ENCODE data around the gene ZNF708.
"Not testable (repeated sequence)": the region's sequence is repeated elsewhere in the genome, so short reads cannot be mapped to it uniquely, and the experiment has no call there.

Gene ZNF708

GRCh38 chr19:21308773-21309172 lies 20.4 kb downstream of the ZNF708 start:
- H3K27ac Mint-ChIP-seq: no peak overlapping the region
- no peaks in the 10 kb centered on the region for H3K4me1 Mint-ChIP-seq (ENCODE audit: low read depth)
- H3K36me3 Mint-ChIP-seq (ENCODE audit: low read depth): peaks cover 71% of the 10 kb centered on the region
- no peak overlapping the region for H3K4me3 Mint-ChIP-seq
- H3K9me3 Mint-ChIP-seq: peaks cover 48% of the 10 kb centered on the region
- no peaks in the 10 kb centered on the region for H3K27me3 Mint-ChIP-seq (ENCODE audit: low read depth)

- H3K4me3 Mint-ChIP-seq; H3K27ac Mint-ChIP-seq; H3K27me3 Mint-ChIP-seq (ENCODE audit: low read depth); H3K4me1 Mint-ChIP-seq (ENCODE audit: low read depth): not testable (repeated sequence)
- H3K9me3 Mint-ChIP-seq: peaks cover 45% of the 10 kb centered on the region
- peaks cover 66% of the 10 kb centered on the region for H3K36me3 Mint-ChIP-seq (ENCODE audit: low read depth)
These were observed 22.2 kb downstream of the ZNF708 start for GRCh38 chr19:21306881-21307479.

- H3K27me3 Mint-ChIP-seq (ENCODE audit: low read depth); H3K4me3 Mint-ChIP-seq; H3K27ac Mint-ChIP-seq; H3K4me1 Mint-ChIP-seq (ENCODE audit: low read depth): not testable (repeated sequence)
- peaks cover 65% of the 10 kb centered on the region for H3K9me3 Mint-ChIP-seq
- peaks cover 52% of the 10 kb centered on the region for H3K36me3 Mint-ChIP-seq (ENCODE audit: low read depth)
These were observed 35.4 kb downstream of the ZNF708 start for GRCh38 chr19:21293768-21294167.

GRCh38 chr19:21269813-21270212 lies 59.4 kb downstream of the ZNF708 start:
- Mint-ChIP-seq H3K36me3 (ENCODE audit: low read depth) (no peaks in the 10 kb centered on the region), H3K4me1 (ENCODE audit: low read depth) (no peaks in the 10 kb centered on the region), H3K4me3 (no peak overlapping the region), H3K27me3 (ENCODE audit: low read depth) (no peaks in the 10 kb centered on the region), H3K9me3 (peaks cover 63% of the 10 kb centered on the region), H3K27ac (no peak overlapping the region)

GRCh38 chr19:21264891-21265290 lies 64.3 kb downstream of the ZNF708 start:
- H3K9me3 Mint-ChIP-seq: peaks cover 56% of the 10 kb centered on the region

GRCh38 chr19:21264416-21264815 lies 64.8 kb downstream of the ZNF708 start:
- Mint-ChIP-seq H3K27ac (no peak overlapping the region), H3K27me3 (ENCODE audit: low read depth) (no peaks in the 10 kb centered on the region), H3K4me3 (no peak overlapping the region), H3K9me3 (peaks cover 52% of the 10 kb centered on the region), H3K4me1 (ENCODE audit: low read depth) (no peaks in the 10 kb centered on the region), H3K36me3 (ENCODE audit: low read depth) (peaks cover 2% of the 10 kb centered on the region)

More at GRCh38 chr19:21264891-21265290, 64.3 kb downstream of the ZNF708 start:
- Mint-ChIP-seq H3K4me1 (ENCODE audit: low read depth) (no peaks in the 10 kb centered on the region), H3K4me3 (no peak overlapping the region), H3K27me3 (ENCODE audit: low read depth) (no peaks in the 10 kb centered on the region), H3K27ac (no peak overlapping the region), H3K36me3 (ENCODE audit: low read depth) (peaks cover 2% of the 10 kb centered on the region)

- H3K9me3 Mint-ChIP-seq: peaks cover 51% of the 10 kb centered on the region
- not testable (repeated sequence) for H3K27ac Mint-ChIP-seq, H3K4me3 Mint-ChIP-seq
These were observed 68.3 kb downstream of the ZNF708 start for GRCh38 chr19:21260848-21261381.

GRCh38 chr19:21260164-21260847 lies 68.9 kb downstream of the ZNF708 start:
- peaks cover 51% of the 10 kb centered on the region for H3K9me3 Mint-ChIP-seq
- peaks cover 2% of the 10 kb centered on the region for H3K36me3 Mint-ChIP-seq (ENCODE audit: low read depth)
- no peak overlapping the region for H3K27ac Mint-ChIP-seq
- no peaks in the 10 kb centered on the region for H3K4me1 Mint-ChIP-seq (ENCODE audit: low read depth)
- H3K27me3 Mint-ChIP-seq (ENCODE audit: low read depth): no peaks in the 10 kb centered on the region
- H3K4me3 Mint-ChIP-seq: no peak overlapping the region

More at GRCh38 chr19:21260848-21261381, 68.3 kb downstream of the ZNF708 start:
- H3K27me3 Mint-ChIP-seq (ENCODE audit: low read depth); H3K4me1 Mint-ChIP-seq (ENCODE audit: low read depth); H3K36me3 Mint-ChIP-seq (ENCODE audit: low read depth): not testable (repeated sequence)

GRCh38 chr19:21259421-21260124 lies 69.6 kb downstream of the ZNF708 start:
- peaks cover 58% of the 10 kb centered on the region for H3K9me3 Mint-ChIP-seq
- not testable (repeated sequence) for H3K27ac Mint-ChIP-seq

GRCh38 chr19:21256722-21257121 lies 72.5 kb downstream of the ZNF708 start:
- Mint-ChIP-seq H3K27me3 (ENCODE audit: low read depth) (no peaks in the 10 kb centered on the region), H3K36me3 (ENCODE audit: low read depth) (peaks cover 2% of the 10 kb centered on the region), H3K27ac (no peak overlapping the region), H3K4me3 (no peak overlapping the region), H3K9me3 (peaks cover 50% of the 10 kb centered on the region), H3K4me1 (ENCODE audit: low read depth) (no peaks in the 10 kb centered on the region)

More at GRCh38 chr19:21259421-21260124, 69.6 kb downstream of the ZNF708 start:
- H3K27me3 Mint-ChIP-seq (ENCODE audit: low read depth); H3K36me3 Mint-ChIP-seq (ENCODE audit: low read depth); H3K4me1 Mint-ChIP-seq (ENCODE audit: low read depth); H3K4me3 Mint-ChIP-seq: not testable (repeated sequence)

All from T-helper 1 cell treated with Interleukin-12 subunit alpha and Interleukin-12 subunit beta and Interleukin-4 antibody, amounts not matched to agents 30 μg/mL and 1 μg/mL, for 36 hours (primary cell).